Measurements from ENCODE around the gene FBXO3.
"Not testable (repeated sequence)": the region's sequence is repeated elsewhere in the genome, so short reads cannot be mapped to it uniquely, and the experiment has no call there.

FBXO3 gene, protein sequence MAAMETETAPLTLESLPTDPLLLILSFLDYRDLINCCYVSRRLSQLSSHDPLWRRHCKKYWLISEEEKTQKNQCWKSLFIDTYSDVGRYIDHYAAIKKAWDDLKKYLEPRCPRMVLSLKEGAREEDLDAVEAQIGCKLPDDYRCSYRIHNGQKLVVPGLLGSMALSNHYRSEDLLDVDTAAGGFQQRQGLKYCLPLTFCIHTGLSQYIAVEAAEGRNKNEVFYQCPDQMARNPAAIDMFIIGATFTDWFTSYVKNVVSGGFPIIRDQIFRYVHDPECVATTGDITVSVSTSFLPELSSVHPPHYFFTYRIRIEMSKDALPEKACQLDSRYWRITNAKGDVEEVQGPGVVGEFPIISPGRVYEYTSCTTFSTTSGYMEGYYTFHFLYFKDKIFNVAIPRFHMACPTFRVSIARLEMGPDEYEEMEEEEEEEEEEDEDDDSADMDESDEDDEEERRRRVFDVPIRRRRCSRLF

DNA sequence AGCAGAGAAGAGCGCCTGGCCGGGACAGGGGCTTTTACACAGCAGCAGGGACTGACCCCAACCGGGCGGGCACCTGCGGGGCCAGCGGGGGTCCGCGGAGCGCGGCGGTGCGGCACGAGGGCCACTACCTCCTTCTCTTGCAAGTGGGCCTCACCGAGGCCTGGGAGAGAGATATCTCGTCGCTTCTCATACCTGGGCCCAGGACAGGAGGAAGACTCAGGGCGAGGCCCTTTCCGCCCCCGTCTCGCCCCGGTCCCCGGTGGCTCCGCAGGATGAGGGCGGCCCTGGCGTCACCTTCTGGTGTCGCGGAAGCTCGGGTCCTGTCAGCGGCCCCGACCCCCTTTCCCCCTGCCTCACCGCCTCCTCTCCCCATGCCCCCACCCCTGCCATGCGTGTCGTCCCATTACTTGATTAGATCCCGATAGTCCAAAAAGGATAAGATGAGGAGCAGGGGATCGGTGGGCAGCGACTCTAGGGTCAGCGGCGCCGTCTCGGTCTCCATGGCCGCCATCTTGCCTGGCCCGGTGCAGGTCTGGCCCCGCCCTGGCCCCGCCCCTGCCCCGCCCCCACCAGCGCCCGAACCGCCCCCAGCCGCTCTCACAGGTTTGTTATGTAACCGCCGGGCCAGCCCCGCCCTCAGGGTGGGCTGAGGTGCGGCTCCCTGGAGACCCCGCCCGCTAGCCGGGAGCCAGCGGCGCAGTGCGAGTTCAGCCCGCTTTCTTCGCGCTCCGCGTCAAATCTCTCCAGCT is at the start of gene FBXO3:
FBXO3 (minus strand) TSS at position 534 of the 749 bp plus-strand sequence; CDS start at position 511, 23 bp downstream.
- DNase-seq: peak; percentile 55 to 75

DNA sequence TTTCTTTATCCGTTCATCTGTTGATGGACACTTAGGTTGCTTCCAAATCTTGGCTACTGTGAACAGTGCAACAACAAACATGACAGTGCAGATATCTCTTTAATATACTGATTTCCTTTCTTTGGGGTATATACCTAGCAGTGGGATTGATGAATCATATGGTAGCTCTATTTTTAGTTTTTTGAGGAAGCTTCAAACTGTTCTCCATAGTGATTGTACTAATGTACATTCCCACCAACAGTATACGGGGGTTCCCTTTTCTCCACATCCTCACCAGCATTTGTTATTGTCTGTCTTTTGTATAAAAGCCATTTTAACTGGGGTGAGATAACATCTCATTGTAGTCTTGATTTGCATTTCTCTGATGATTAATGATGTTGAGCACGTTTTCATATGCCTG is 48.7 kb upstream of the FBXO3 start:
- not testable (repeated sequence) for DNase-seq

DNA sequence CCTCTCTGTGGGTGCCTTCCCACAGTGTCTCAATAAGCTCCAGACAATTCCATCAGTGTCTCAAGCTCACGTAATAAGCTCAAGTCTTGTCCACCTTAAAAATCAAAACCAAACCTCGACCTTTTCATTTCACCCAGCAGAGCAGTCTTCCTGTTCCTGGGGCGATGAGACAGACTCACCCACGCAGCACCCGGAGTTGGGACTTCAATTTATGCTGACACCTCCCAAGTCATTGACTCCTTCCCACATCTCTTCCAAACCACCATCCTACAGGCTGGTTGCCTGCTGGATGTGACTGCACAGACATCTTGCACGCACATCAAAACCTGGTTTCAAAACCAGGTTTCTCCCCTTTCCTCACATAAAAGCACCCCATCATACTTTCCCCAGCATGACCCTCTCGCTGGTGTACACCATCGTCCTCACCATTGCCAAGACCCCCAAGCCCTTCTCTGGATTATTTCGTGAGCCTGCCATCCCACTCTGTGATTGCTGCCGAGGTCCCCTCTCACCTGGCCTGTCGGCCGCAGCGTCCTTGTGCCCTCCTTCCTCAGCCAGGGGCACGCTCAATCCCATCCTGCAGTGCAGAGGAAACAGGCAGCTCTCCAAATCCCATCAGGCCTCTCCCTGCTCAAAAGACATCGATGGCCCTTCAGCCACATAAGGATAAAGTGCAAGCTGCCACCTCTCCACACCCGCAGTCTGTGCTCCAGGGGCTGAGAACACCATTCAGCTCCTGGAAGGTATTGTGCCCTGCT is 45.1 kb upstream of the FBXO3 start:
- DNase-seq: no peak

DNA sequence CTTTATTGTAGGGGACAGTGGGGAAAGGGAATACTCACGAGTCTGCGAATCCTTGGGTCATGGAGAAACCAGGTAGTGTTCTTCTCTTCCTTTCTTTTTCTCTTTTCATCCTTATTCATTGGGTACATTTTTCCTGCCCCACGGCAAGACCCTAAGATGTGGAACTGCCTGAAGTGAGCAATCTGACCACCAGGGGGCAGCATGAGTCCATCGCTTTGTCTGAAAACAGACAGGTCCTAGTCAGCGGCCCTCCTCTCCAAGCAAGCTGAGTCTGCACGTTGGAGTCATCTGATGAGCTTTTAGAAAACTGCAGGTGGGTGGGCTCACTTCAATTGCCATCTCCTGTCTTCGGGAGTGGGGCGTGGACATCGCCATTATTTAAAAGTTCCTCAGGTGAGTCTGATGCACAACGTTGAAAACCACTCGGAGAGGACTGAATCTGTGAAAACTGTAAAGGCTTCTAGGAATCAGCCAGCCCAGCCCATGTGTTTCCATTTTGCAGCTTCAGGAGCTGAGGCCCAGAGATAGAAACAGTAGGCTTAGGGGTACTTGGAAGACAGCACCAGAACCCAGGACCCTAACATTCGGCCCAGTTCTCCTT is 34.0 kb upstream of the FBXO3 start:
- peak in 1 of 2 experiments; percentile 54 for DNase-seq

DNA sequence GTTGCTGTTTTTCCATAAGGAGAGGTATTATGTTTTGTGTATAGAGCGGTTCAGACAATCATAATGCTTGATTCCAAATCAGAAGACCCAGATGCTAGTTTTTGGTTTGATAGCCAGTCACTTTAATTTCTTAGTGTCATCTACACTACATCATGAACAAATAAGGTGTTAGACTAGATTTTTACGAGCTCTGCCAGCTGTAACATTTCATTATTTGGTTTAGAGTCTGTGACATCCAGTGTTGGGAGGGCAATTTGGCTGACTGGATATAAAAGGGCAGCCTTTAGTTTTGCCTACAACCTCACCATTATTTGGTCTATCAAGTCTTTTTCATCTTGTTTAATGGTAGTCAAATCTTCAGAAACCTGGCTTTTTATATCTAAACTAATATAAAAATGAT is 30.2 kb upstream of the FBXO3 start:
- DNase-seq: no peak

DNA sequence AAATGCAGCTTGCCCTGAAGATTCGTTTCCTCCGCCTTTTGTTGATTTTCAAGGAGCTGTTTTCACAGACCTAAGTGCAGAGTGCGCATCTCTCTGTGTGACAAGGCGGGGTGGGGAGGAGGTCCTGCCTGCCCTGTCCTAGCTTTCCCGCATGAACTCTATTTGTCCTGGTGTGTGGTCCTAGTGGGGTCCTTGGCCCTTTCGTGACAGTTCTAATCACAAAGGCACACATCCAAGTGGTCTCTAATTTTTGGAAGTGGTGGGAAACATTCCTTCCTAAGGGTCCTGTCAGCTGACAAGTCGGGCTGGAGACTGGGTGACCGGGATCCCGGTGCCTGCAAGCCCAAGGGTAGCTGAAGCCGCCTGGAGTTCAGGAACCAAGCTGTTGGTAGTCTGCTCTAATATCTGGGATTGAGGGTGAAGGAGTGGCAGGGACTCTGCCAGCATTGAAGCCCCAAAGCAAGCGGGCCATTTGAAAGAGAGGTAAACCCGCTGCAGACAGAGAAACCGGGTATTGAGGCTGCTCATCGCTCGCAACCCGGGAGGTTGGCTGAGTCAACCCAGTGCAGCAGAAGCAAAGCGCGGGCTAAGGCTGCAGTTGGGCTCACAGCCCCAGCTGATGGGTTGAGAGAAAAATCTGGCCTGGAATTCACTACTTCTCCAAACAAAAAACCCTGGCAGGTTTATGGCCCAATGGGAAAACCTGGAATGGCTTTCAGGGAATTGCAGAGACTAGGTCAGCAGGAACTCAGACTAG is 28.1 kb upstream of the FBXO3 start:
- DNase-seq: peak in 1 of 2 experiments; percentile 12

DNA sequence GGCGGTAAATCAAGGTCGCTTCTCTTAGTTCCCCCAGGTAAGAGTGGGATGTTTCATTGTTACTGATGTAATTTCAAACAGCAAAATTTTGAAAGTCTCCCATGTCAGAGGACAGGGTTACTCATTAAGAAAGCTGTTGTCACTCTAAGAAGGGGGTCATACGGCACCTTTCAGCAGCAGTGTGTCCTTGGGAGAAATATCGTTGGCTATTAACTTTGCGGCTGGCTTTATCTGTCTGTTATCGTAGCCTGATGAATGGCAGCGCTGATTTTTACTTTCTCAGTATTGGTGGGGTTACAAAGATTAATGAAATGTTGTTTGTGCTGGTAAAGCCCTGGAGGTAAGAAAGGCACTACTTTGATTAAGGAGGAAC is 27.5 kb upstream of the FBXO3 start:
- no peak for DNase-seq

DNA sequence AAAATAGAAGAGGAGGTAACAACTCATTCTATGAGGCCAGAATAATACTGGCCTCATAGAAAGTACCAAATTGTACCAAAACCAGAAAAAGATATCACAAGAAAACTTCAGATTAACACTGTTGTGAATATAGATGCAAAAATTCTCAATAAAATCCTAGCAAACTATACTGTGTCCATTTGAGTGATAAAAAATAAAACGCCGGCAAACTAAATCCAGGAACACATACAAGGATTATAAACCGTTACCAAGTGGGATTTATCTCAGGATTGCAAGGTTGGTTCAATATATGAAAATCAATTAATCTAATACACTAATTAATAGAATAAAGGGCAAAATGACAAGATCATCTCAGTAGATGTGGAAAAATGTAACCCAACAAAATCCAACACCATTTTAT is 23.6 kb upstream of the FBXO3 start:
- no peak for DNase-seq

DNA sequence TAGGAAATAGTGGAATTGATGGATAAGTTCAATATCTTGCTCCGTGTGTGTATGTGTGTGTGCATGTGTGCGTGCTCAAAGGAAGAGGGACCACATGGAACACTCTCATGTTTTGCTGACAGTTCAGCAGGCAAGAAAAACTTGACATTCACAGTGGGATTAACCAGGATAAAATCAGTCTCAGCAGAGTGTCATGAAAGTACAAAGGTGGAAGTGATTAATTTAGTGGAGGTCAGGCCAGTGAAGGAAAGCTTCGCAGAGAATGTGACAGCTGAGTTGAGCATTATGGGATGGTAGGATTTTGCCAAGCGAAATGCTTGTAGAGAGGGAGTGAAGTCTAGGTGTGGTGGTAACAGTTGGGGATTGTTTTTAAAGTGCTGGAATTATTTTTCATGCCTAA is 15.7 kb upstream of the FBXO3 start:
- no peak for DNase-seq

DNA sequence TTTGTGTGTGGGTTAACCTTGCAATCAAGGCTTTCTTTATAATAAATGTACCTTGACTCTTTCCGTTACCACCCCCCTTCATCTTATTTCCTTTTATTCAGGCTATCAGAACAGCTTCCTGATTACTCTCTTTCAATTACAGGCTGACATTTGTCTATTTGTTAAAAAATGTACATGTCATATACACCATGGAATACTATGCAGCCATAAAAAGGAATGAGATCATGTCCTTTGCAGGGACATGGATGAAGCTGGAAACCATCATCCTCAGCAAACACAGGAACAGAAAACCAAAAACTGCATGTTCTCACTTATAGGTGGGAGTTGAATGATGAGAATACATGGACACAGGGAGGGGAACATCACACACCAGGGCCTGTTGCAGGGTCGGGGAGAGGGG is 13.8 kb upstream of the FBXO3 start:
- not testable (repeated sequence) for DNase-seq

DNA sequence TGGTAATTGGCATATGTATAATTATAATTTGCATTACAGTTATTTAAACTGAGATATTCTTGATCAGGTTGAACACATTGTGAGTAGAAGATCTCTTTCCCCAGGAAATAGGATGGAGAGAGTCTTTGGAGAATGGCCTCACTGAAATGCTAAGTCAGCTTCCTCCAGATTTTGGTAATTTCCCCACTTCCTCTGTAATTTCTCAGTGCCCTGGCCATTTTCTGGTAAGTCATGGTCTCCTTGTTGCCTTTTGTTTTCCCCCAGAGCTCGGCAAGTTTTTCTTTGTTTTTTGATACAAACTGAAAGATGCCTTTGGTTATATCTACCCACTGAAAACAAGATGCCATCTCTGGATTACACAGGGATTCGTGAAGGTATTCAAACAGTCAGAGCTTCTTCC is 12.8 kb upstream of the FBXO3 start:
- no peak for DNase-seq

DNA sequence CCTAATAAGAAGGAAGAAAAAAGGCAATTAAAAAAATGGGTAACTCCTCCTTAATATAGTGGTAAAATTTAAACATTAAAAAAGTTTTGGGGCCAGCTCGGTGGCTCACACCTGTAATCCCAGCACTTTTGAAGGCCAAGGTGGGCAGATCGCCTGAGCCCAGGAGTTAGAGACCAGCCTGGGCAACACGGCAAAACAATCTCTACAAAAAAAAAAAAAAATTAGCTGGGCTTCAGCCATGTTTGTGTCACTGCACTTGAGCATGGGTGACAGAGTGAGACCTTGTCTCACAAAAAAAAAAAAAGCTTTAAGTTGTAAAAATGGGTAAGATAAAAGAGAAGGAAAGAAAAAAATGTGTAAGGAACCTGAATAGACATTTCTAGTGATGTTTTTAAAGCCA is 11.3 kb upstream of the FBXO3 start:
- no peak for DNase-seq

DNA sequence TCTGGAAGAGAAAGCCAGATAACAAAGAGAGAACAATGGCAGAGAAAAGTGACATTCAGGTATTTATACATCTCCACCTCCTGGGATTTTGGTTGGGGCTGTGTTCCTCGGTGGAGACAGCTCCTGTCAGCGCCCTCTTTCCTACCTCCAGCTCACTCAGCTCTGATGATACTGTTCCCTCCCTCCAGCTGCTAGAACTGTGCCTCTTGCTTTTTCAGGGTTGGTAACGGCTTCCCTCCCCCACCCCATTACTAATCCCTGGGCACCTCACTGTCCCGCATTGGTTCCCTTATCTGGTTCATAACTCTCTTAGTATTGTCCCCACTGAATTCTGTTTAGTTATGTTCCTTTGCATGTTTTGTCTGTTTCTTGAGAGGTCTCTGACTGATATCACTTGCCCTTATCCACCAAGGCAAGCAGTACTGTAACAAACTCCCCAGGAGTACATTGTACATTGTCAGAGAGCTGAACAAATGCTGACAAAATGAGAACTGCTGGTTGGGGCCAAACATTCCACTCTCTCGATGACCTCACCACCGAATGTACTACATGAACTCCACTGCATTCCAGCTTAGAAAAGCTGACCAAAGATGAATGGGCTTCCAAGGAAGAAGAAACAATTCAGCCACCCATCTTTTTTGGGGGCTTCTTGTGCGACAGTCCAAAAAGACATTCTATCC is 5.7 kb upstream of the FBXO3 start:
- DNase-seq: no peak

DNA sequence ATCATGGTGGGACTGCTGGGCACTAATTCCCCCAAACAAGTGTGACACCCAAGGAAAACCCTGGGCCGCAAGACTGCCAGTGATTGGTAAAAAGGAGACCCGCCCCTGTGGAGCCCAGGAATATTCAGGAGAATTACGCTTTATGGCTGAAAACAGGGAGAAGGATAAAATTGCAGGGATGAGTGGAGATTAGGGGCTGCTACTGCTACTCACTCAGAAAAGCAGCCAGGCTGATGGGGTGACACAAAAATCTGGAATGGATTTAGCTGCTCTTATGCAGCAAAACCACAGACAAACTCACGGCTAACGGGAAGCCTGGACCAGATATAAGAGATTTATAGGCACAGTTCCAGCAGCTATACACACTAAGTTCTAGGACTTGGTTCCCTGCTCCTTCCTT is 4.4 kb upstream of the FBXO3 start:
- no peak for DNase-seq

DNA sequence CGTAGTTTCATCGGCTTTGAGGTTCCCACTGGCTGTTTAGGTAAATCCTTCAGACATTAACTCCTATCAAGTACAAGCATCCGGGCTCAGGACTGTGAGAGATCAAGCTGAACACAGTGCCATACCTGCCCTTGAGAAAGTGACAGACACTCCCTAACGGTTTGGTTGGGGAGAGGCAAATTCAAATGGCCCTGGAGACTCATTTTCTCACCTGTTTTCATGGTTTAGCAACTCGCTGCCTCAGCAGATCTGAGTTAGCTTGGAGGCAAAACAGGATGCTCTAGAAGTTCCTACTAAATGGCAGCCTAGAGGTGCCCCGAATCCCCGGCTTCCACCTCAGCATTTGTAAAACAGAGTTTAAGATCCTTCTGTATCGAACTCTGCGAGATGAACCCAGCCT is 3.6 kb upstream of the FBXO3 start:
- DNase-seq: no peak

DNA sequence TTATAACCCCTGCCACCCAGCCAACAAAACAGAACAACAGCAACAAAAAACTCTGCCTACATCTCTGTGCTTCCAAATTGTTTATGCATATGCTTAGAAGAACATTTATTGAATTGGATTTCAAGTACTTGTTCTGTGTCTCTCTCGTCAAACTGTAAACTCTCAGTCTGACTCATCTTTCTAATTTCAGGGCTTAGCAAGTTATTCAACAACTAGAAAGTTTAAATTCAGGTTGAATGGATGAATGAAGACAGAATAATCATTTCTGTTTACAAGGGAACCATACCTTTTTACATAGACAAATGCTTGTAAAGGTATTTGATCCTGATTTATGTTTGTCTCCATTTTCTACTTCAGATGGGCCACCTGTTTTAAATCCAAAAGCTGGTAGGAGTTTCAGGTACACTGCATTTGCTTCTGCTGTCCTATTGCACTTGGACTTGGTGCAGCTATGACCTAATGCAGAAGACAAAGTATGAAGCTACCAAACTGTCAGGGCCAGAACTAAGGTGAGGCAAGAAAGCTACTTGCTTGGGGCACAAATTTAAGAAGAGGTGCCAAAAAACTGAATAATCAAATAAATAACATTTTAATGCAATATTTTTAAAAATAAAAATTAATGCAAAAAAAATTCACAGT is 1.6 kb upstream of the FBXO3 start:
- no peak for DNase-seq

DNA sequence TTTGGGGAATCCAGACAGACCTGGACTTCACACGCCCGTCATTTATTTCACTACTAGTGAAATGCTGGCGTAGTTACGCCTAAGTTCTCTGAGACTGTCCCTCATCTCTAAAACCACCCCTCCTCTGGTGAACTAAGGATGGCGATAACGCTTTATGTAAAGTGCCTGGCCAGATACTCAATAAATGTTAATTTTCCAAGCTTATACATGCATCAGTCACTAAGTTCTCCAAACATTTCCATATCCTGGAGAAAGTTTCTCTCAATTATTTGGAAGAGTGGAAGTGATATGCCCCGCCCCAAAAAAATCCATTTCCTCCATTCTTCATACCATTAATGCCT is 1.1 kb upstream of the FBXO3 start:
- no peak for DNase-seq

DNA sequence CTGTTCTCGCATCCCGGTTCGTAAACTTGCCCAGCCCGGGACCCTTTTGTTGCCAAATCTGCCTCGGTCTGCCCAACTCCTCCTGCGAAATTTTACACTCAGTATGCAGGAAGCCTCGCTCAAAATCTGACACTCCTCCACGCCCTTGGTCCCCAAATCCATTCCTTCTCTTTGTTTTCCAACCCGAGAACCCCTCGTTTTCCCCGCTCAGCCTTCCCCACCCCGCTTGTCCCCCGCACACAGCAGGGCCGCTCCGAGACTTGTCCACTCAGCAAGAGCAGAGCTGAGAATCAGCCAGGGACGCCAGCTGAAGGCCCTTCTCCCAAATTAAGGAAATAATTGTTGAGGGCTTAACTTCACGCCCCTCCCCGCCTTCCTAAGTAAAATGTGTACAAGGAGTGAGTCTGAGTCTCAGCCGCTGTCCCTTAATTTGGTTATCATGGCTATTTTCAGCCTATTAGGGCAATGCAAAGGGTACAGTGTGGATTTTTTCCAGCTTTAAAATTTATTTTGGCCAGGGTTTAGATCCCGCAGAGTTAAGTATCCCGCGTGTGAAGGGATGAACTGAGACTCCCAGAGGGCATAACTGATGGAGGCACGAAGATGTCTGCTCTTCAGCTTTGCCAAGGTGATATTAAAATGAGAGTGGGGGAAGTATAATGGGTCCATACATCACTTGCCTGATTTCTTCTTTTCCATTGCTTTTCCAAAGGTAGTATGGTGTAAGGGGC is 581 bp upstream of the FBXO3 start:
- no peak for DNase-seq

DNA sequence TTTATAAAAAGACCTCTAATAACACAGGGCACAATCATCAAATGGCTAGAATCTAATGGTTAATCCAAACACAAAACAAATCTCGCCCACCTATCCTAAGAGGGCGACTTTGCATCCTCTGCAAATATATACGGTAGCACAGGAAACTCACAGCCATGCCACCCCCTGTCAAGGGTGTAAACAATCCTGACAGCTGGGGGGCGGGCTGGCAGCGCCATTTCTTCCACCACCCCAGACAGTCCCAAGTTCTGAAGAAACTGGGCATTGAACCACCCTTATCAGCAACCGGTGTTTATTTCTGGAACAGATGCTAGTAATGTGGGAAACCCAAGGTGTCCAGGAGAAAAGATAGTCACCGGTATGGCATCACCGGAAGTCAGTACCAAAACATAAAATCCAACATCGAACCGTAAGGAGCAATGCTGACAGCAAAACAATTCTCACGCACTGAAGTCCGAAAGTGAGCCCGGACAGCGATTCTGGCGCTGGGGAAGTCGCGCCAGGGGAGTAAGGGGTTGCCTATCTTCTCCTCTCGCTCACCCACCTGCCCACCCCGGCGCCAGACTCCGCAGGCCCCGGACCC is 825 bp downstream of the FBXO3 start:
- peak in 1 of 2 experiments; percentile 49 for DNase-seq

DNA sequence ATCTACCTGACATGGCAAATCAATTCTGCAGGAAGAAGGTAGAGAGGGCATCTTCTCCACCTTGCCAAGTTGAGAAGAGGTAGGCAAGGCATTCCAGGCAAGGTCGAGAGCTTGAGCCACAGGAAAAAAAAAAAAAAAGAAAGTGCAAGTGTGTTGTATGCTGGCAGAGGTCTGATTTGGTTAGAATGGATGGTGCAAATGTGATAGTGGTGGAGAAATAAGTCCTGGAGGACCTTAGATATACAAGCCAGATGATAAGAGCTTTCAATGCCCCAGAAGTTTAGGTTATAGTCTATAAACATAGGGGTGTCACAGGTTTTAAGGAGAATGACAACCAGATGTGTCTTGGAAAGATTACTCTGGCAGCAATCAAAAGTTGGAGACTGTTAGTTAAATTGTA is 1.4 kb downstream of the FBXO3 start:
- no peak for DNase-seq
